NT2/D1 (cell line): ENCODE results near the gene C16orf74.

Experiments
- DNase-seq: peaks from one replicate; pipeline ENCODE4 v3.0.0-alpha.2; 2011; ENCODE audit warnings: low read depth, low spot score
- H3K27me3 ChIP-seq: 2 replicates; pipeline ENCODE4 v1.6.0; 2011; ENCODE audit warnings: mild to moderate bottlenecking; ENCODE audit not compliant: insufficient read length, insufficient read depth
- H3K36me3 ChIP-seq: 2 replicates; pipeline ENCODE4 v1.6.1; 2011; ENCODE audit warnings: mild to moderate bottlenecking, low read length, mixed read lengths; ENCODE audit not compliant: insufficient read depth, insufficient read length
- H3K4me1 ChIP-seq: 2 replicates; pipeline ENCODE4 v1.5.1; 2011; ENCODE audit not compliant: insufficient read depth, insufficient read length
- H3K4me3 ChIP-seq: 2 replicates; pipeline ENCODE4 v1.5.1; 2011; ENCODE audit warnings: low read depth; ENCODE audit not compliant: insufficient read length
- H3K9ac ChIP-seq: 2 replicates; pipeline ENCODE4 v1.6.0; 2011; ENCODE audit warnings: low read depth; ENCODE audit not compliant: insufficient read length
- H3K9me3 ChIP-seq: 2 replicates; pipeline ENCODE4 v1.5.1; 2011; ENCODE audit warnings: mild to moderate bottlenecking, low read length; ENCODE audit not compliant: insufficient read depth
- SUZ12 ChIP-seq: IDR thresholded peaks from 2 replicates; pipeline ENCODE4 v1.6.1; 2011; ENCODE audit not compliant: insufficient read length, insufficient read depth; ENCODE audit errors: extremely low read depth
- YY1 ChIP-seq: IDR thresholded peaks from 2 replicates; pipeline ENCODE4 v1.6.1; 2011; ENCODE audit not compliant: insufficient read length, insufficient read depth
- ZNF274 ChIP-seq: IDR thresholded peaks from 2 replicates; pipeline ENCODE4 v1.6.1; 2011; ENCODE audit warnings: mild to moderate bottlenecking, low read depth, low read length

Gene C16orf74

DNA sequence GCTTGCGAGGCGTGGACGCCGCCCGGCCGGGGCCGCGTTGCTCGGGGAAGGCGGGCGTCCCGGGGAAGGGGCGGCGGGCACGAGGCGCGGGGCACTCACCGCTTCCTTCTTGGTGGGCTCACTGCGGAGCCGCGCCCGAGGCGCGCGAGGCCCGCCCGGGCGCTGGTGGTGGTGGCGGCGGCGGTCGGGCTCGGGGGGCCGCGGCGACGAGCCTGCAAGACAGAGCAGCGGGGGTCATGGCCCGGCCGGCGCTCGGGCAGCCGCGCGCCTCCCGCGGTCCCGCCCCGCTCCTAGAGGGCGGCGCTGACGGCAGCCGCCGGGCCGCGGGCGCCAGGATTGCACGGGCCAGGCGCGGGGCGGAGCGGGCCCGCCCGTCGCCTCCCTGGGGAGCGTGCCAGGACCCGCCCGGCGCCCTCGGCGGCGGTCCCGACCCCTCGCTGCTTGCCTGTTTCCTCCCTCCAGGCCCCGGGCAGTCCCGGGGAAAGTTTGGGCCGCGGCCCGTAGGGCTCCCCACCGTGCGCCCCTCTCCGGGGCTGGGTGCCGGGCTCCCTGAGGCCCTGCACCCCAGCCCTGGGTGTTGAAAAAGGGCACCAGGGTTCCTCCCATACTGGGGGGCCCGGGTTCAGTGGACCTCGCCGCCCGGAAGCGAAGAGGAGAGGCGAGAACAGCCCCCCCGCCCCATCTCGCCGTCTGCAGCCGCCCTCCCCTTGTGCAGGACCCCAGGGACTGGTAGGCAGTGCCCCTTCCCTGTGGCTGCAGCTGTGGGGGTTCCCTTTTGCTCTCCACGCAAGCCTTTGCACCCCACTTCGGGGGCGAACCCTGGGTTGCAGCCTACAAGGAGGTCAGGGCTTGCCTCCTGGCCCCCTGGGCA lies at the start of gene C16orf74:
Gene C16orf74, minus strand, starts transcription at position 270 of the 871 bp plus-strand sequence. CDS start 15,879 bp downstream, outside the sequence.
- no peaks in the 10 kb centered on the region for H3K9me3 ChIP-seq
- no peak for DNase-seq
- H3K27me3 ChIP-seq, result peaks cover 19% of the 10 kb centered on the region
- H3K9ac ChIP-seq, result peak within 1 kb of the TSS; percentile 90
- no peaks in the 10 kb centered on the region for H3K36me3 ChIP-seq
- H3K4me3 ChIP-seq, result peak within 1 kb of the TSS; percentile 76
- H3K4me1 ChIP-seq, result peaks cover 44% of the 10 kb centered on the region
- TF ChIP-seq YY1 (no peak), SUZ12 (peak; percentile 47)

DNA sequence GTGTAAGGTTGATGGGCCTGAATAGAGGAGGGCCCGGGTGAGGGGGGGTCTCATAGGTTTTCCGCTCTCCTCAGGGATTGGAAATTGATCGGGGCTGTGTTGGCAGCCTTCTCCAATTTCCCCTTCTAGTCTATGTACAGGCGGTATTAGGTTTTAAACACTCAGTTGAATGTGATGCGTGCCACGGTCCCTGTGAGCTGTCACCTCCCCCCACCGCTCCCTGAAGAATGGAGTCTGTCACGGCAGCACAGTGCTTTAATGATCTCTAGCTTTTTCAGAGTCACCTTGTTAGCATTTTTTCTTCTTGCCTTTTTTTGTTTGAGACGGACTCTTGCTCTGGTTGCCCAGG lies 49.4 kb upstream of the C16orf74 start:
- H3K4me3 ChIP-seq, result peak overlapping the region; percentile 99
- H3K9me3 ChIP-seq, result no peaks in the 10 kb centered on the region
- H3K36me3 ChIP-seq, result peaks cover 67% of the 10 kb centered on the region
- H3K4me1 ChIP-seq, result peaks cover 7% of the 10 kb centered on the region
- no peak for DNase-seq
- TF ChIP-seq SUZ12 (no peak), YY1 (no peak), ZNF274 (no peak)
- peak overlapping the region; percentile 100 for H3K9ac ChIP-seq
- H3K27me3 ChIP-seq, result no peaks in the 10 kb centered on the region

DNA sequence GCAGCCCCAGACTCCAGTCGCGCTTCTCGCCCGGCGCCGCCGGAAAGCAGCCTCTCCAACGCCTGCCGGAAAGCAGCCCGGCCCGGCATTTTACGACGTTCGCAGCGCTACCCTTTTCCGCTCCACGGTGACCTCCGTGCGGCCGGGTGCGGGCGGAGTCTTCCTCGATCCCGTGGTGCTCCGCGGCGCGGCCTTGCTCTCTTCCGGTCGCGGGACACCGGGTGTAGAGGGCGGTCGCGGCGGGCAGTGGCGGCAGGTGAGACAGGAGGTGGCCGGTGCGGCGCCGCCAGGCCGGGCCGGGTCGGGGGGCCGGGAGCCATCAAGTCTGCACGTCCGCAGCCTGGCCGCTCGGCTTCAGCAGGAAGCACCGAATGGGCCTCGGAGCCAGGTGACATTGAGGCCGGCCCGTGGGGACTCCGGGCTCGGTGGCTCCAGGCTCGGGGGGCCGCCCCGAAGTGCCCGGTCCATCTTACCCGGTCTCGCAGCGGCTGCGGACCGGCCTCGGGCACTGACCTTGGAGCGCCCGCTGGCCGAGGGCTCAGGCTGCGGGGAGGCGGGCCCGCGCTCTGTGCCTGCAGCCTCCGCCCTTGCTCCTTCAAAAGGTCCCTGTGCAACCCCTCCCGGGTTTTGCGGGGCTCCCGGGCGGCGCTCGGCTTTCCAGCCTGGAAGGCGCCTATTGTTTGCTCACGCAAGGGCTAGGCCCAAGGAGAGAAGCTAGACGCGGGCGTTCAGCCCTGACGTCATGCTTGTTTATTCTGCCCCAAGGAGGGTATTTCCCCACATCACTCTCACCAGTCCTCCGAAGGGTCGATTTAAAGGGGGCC lies 48.8 kb upstream of the C16orf74 start, which contains the start of the genes COX4I1 and EMC8:
Gene COX4I1, plus strand, starts transcription at position 199 of the 824 bp plus-strand sequence. CDS start 1,511 bp downstream, outside the sequence.
Gene EMC8, minus strand, starts transcription at position 48 of the 824 bp plus-strand sequence. CDS start 249 bp downstream, outside the sequence.
- peaks cover 67% of the 10 kb centered on the region for H3K36me3 ChIP-seq
- peak; percentile 88 for DNase-seq
- H3K9me3 ChIP-seq, result no peaks in the 10 kb centered on the region
- no peaks in the 10 kb centered on the region for H3K27me3 ChIP-seq
- peak within 1 kb of the TSS; percentile 99 for H3K4me3 ChIP-seq
- peaks cover 7% of the 10 kb centered on the region for H3K4me1 ChIP-seq
- TF ChIP-seq YY1 (no peak), ZNF274 (no peak), SUZ12 (no peak)
- peak within 1 kb of the TSS; percentile 100 for H3K9ac ChIP-seq

DNA sequence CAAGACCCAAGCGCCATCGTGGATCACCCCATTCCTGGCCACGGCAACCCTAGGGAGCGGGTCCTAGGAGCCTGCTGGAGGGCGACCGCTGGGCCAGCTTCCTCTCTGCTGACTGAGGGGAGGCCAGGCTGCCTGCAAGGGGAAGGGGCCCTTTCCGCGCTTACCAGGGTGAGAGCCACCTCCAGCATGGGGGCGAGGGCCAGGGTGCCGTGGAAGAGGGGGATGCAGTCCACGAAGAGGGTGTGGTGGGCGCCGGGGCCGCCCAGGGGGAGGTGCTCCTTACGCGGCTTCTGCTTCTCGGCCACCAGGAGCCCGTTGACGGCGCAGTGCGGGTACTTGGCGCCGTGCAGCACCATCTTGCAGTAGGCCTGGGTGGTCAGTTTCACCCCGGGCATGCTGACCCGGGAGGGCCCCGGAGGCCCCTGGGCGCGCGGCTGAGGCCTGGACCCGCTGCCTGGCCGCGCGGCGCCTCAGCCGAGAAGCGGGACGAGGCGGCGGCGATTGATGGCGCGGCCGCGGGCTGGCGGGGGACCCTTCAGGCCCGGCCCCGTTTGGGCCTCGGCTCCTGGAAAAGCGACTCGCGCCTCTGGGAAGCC lies 48.1 kb upstream of the C16orf74 start:
- H3K9me3 ChIP-seq, result no peaks in the 10 kb centered on the region
- H3K36me3 ChIP-seq, result peaks cover 69% of the 10 kb centered on the region
- H3K4me1 ChIP-seq, result peaks cover 7% of the 10 kb centered on the region
- peak overlapping the region; percentile 100 for H3K9ac ChIP-seq
- no peak for TF ChIP-seq YY1
- TF ChIP-seq SUZ12, result no peak
- TF ChIP-seq ZNF274, result no peak
- H3K27me3 ChIP-seq, result no peaks in the 10 kb centered on the region
- no peak for DNase-seq
- H3K4me3 ChIP-seq, result peak overlapping the region; percentile 99

DNA sequence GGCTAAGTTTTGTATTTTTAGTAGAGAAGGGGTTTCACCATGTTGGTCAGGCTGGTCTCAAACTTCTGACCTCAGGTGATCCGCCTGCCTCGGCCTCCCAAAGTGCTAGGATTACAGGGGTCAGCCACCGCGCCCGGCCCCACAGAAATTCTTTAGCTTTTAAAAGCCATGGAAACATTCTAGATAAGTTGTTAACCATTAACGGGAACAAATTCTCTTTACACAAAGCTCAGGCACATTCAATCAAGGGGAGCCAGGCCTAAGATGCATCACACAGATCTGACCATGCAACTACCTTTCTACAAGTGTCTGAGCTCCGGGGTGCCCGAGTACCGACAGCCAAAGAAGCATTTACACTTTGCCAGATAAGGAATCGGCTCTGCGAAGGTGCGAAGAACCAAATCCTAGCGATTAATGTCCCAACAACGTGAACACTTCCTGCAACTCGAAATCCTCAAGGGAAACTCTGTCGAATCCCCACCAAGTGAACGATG lies 47.4 kb upstream of the C16orf74 start:
- H3K4me1 ChIP-seq, result peaks cover 5% of the 10 kb centered on the region
- no peaks in the 10 kb centered on the region for H3K27me3 ChIP-seq
- H3K36me3 ChIP-seq, result peaks cover 69% of the 10 kb centered on the region
- H3K9ac ChIP-seq, result peak overlapping the region; percentile 100
- no peak for DNase-seq
- peak overlapping the region; percentile 99 for H3K4me3 ChIP-seq
- TF ChIP-seq YY1 (no peak), SUZ12 (no peak), ZNF274 (no peak)
- H3K9me3 ChIP-seq, result no peaks in the 10 kb centered on the region

DNA sequence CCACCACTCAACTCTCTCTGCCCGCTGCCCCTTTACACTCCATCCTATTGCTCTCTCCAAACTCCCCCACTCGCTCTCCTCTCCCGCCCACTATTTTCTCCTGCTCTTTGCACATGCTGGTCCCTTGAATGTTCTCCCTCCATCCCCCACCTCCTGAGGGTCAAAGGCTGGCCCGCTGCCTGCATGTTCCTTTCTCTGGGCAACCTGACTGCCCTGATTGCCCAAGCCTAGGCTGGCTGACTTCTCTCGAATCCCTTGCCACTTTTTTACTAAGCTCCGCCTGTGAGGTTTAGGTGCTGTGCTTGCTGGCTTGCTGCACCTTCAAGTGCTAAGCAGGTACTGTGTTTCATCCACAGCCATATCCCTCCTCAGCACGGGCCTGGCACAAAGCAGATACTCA lies 45.7 kb upstream of the C16orf74 start:
- no peaks in the 10 kb centered on the region for H3K27me3 ChIP-seq
- no peak for DNase-seq
- TF ChIP-seq ZNF274 (no peak), SUZ12 (no peak), YY1 (no peak)
- no peaks in the 10 kb centered on the region for H3K9me3 ChIP-seq
- no peak overlapping the region for H3K4me3 ChIP-seq
- peaks cover 69% of the 10 kb centered on the region for H3K36me3 ChIP-seq
- peaks cover 5% of the 10 kb centered on the region for H3K4me1 ChIP-seq
- H3K9ac ChIP-seq, result no peak overlapping the region
